Spleen (tissue), 7 donors: ENCODE data around the gene BRF1.

Experiments used
- POLR2AphosphoS5 ChIP-seq, 3 donors: sonication (generic); formaldehyde crosslinking; IDR thresholded peaks; one replicate each; pipeline ENCODE4 v1.5.1; 2017; ENCODE audit warnings: antibody characterized with exemption in 3 of 3
- TF ChIP-seq, protein P1 (sequence below), 11 experiments: fragments of 200-600 bp in 7 of 11; fragments of 450-650 bp in 4 of 11; sonication (generic) in 4 of 11; IDR thresholded peaks in 8 of 11; conservative IDR thresholded peaks in 3 of 11; 1 replicate in 7 of 11; 2 replicates in 4 of 11; pipeline versions ENCODE4 v1.4.0 to v1.8.0; 2016 to 2021; ENCODE audit warnings: antibody characterized with exemption in 11 of 11, inconsistent platforms in 4 of 11, mild to moderate bottlenecking in 1 of 11
- donor health status: DM: no; HTN: no; CAD: no; lungs with moderate emphysema.
- donor health status: DM: no; HTN: no; CAD: no.
- donor health status: DM: no; HTN: no; CAD: no.

GRCh38 chr14:105301103-105301914, 508 bp upstream of the BRF1 start:
- TF ChIP-seq, protein P1, sequence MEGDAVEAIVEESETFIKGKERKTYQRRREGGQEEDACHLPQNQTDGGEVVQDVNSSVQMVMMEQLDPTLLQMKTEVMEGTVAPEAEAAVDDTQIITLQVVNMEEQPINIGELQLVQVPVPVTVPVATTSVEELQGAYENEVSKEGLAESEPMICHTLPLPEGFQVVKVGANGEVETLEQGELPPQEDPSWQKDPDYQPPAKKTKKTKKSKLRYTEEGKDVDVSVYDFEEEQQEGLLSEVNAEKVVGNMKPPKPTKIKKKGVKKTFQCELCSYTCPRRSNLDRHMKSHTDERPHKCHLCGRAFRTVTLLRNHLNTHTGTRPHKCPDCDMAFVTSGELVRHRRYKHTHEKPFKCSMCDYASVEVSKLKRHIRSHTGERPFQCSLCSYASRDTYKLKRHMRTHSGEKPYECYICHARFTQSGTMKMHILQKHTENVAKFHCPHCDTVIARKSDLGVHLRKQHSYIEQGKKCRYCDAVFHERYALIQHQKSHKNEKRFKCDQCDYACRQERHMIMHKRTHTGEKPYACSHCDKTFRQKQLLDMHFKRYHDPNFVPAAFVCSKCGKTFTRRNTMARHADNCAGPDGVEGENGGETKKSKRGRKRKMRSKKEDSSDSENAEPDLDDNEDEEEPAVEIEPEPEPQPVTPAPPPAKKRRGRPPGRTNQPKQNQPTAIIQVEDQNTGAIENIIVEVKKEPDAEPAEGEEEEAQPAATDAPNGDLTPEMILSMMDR (IDR thresholded peaks at IDR 0.05 in 8 of 11, conservative IDR thresholded peaks at IDR 0.05 in 3 of 11), result peak in 1 of 11 experiments; percentile 24
- TF ChIP-seq POLR2AphosphoS5 (IDR thresholded peaks at IDR 0.05), result peak; percentile 82 to 90 (median 84)
